HEK293T (cell line): Measurements from ENCODE around the gene DHH.

Source experiments
- CTCF ChIA-PET: fragments of 350-600 bp; formaldehyde crosslinking; extraction: SDS; loops from one replicate; lab custom pipeline; 2021; ENCODE audit warnings: antibody characterized with exemption, inconsistent platforms; lab: Yijun Ruan, JAX
- POLR2A ChIA-PET: fragments of 350-600 bp; formaldehyde crosslinking; extraction: SDS; loops from one replicate; lab custom pipeline; 2020; ENCODE audit warnings: antibody characterized with exemption, inconsistent platforms; lab: Yijun Ruan, JAX
- DNase-seq: peaks from one replicate; pipeline ENCODE4 v3.0.0; 2012; ENCODE audit warnings: mixed read lengths; ENCODE audit errors: extremely low spot score
- ARNT ChIP-seq: fragments of 450-650 bp; IDR thresholded peaks from 2 replicates; pipeline ENCODE4 v1.6.1; 2017; ENCODE audit warnings: mild to moderate bottlenecking
- BHLHE40 ChIP-seq: fragments of 450-650 bp; IDR thresholded peaks from 2 replicates; pipeline ENCODE4 v1.6.1; 2016; ENCODE audit warnings: mild to moderate bottlenecking, moderate library complexity, borderline replicate concordance
- CTBP1 ChIP-seq: fragments of 450-650 bp; IDR thresholded peaks from 2 replicates; pipeline ENCODE4 v1.6.1; 2016; ENCODE audit warnings: borderline replicate concordance
- ELF4 ChIP-seq: fragments of 450-650 bp; IDR thresholded peaks from 2 replicates; pipeline ENCODE4 v1.6.1; 2017; ENCODE audit warnings: antibody characterized with exemption
- FOXA1 ChIP-seq: fragments of 450-650 bp; IDR thresholded peaks from 2 replicates; pipeline ENCODE4 v1.6.1; 2016; ENCODE audit warnings: mild to moderate bottlenecking
- FOXK2 ChIP-seq: fragments of 450-650 bp; IDR thresholded peaks from 2 replicates; pipeline ENCODE4 v1.6.1; 2016; ENCODE audit warnings: mild to moderate bottlenecking
- FOXM1 ChIP-seq: fragments of 450-650 bp; IDR thresholded peaks from 2 replicates; pipeline ENCODE4 v1.6.1; 2017; ENCODE audit warnings: mild to moderate bottlenecking, borderline replicate concordance
- HDGF ChIP-seq: fragments of 450-650 bp; IDR thresholded peaks from 2 replicates; pipeline ENCODE4 v1.6.1; 2017; ENCODE audit warnings: antibody characterized with exemption, borderline replicate concordance
- L3MBTL2 ChIP-seq: fragments of 450-650 bp; conservative IDR thresholded peaks from 2 replicates; pipeline ENCODE4 v1.6.1; 2016; ENCODE audit warnings: mild to moderate bottlenecking
- LEF1 ChIP-seq: fragments of 450-650 bp; IDR thresholded peaks from 2 replicates; pipeline ENCODE4 v1.6.1; 2017; ENCODE audit warnings: mild to moderate bottlenecking, borderline replicate concordance
- NFRKB ChIP-seq: fragments of 450-650 bp; IDR thresholded peaks from 2 replicates; pipeline ENCODE4 v1.6.1; 2016; ENCODE audit warnings: mild to moderate bottlenecking, moderate library complexity
- SP1 ChIP-seq: fragments of 450-650 bp; IDR thresholded peaks from 2 replicates; pipeline ENCODE4 v1.6.1; 2017
- SUZ12 ChIP-seq: fragments of 450-650 bp; IDR thresholded peaks from 2 replicates; pipeline ENCODE4 v1.6.1; 2016; ENCODE audit warnings: mild to moderate bottlenecking
- TARDBP ChIP-seq: fragments of 450-650 bp; IDR thresholded peaks from 2 replicates; pipeline ENCODE4 v1.6.1; 2016
- ZNF384 ChIP-seq: fragments of 450-650 bp; IDR thresholded peaks from 2 replicates; pipeline ENCODE4 v1.6.1; 2016
- TF ChIP-seq, protein P1 (sequence below): fragments of 450-650 bp; IDR thresholded peaks from 2 replicates; pipeline ENCODE4 v1.6.1; 2016

The DHH gene

DNA sequence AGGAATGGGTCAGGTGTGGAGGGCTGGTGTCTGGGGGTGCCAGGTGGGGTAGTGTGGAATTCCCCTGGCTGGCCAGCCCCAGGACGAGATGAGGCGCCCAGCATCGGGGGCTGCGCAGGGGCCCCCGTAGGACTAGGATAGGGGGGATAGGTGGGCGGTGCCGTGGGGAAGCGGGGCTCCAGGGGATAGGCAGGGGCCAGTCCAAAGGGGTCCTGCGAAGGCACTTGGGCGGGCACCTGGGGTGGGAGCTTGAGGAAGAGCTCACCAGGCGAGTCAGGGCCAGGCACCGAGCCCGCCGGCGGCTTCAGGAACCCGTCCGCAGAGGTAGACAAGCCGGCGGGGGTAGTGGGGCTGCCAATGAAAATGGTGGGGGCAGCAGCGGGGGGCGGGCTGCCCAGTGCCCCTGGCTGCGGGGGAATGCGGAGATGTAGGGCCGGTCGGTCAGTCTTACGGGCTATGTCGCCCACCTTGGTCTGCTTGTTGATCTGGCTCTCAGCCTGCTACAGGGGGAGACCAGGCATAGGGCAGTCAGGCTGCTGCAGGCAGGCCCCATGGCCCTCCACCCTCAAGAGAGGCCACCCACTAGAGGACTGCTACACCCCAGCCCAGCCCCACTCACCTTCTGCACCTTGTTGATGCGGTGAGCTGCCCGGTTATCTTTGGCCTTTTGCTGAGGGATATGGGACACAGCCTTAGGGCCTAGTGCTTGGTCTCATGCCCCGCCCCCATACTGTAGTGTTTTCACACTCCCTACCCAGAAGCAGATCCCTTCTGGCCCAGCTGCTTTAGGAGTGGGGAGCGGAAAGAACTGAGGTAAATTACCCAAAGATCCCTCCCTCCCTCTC lies 53.3 kb downstream of the DHH start:
- ChIA-PET POLR2A (interaction anchor here (0.6 kb wide), 1 partner anchor 8 kb away, joined by 3 read pairs; no protein-coding TSS in a partner anchor), CTCF (no interaction called here)
- no peak for TF ChIP-seq SP1
- TF ChIP-seq ELF4, result no peak
- TF ChIP-seq FOXM1, result no peak
- TF ChIP-seq NFRKB, result no peak
- TF ChIP-seq CTBP1, result no peak
- TF ChIP-seq TARDBP, result no peak
- TF ChIP-seq, protein P1, sequence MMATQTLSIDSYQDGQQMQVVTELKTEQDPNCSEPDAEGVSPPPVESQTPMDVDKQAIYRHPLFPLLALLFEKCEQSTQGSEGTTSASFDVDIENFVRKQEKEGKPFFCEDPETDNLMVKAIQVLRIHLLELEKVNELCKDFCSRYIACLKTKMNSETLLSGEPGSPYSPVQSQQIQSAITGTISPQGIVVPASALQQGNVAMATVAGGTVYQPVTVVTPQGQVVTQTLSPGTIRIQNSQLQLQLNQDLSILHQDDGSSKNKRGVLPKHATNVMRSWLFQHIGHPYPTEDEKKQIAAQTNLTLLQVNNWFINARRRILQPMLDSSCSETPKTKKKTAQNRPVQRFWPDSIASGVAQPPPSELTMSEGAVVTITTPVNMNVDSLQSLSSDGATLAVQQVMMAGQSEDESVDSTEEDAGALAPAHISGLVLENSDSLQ, result no peak
- TF ChIP-seq HDGF, result no peak
- TF ChIP-seq L3MBTL2, result no peak
- no peak for TF ChIP-seq LEF1
- TF ChIP-seq ARNT, result no peak
- no peak for TF ChIP-seq SUZ12
- no peak for TF ChIP-seq FOXK2
- TF ChIP-seq ZNF384, result no peak
- TF ChIP-seq FOXA1, result no peak
- TF ChIP-seq BHLHE40, result no peak
- DNase-seq, result no peak

DNA sequence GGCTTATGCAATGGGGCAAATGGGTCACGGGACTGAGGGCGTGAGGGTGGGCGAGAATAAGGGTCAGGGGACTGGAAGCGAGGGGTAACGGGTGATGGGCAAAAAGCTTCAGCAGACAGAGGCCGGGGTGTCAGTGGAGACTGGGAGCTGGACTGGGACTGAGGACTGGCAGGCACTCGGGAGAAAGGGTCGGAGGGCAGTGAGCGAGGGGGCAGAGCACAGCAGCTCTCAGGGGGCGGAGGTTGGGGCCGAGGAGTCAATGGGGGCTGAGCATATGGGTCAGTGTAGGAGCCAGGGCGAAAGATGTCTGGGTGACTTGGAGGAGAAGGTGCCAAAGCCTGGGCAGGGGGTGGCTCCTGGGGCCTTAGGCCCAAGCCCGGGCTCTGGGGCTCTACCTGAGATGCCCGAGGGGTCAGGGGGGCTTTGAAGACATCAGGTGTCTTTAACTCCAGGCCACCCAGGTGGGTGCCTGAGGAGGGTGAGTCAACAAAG lies 54.2 kb downstream of the DHH start:
- DNase-seq, result no peak
- POLR2A ChIA-PET, result interaction anchor here (1.4 kb wide), 1 partner anchor 23 kb away, joined by 3 read pairs; no protein-coding TSS in a partner anchor
- CTCF ChIA-PET, result no interaction called here
- no peak for TF ChIP-seq HDGF
- TF ChIP-seq, protein P1, result no peak
- TF ChIP-seq NFRKB, result no peak
- TF ChIP-seq CTBP1, result no peak
- no peak for TF ChIP-seq BHLHE40
- TF ChIP-seq TARDBP, result no peak
- TF ChIP-seq FOXK2, result no peak
- TF ChIP-seq FOXA1, result no peak
- no peak for TF ChIP-seq L3MBTL2

DNA sequence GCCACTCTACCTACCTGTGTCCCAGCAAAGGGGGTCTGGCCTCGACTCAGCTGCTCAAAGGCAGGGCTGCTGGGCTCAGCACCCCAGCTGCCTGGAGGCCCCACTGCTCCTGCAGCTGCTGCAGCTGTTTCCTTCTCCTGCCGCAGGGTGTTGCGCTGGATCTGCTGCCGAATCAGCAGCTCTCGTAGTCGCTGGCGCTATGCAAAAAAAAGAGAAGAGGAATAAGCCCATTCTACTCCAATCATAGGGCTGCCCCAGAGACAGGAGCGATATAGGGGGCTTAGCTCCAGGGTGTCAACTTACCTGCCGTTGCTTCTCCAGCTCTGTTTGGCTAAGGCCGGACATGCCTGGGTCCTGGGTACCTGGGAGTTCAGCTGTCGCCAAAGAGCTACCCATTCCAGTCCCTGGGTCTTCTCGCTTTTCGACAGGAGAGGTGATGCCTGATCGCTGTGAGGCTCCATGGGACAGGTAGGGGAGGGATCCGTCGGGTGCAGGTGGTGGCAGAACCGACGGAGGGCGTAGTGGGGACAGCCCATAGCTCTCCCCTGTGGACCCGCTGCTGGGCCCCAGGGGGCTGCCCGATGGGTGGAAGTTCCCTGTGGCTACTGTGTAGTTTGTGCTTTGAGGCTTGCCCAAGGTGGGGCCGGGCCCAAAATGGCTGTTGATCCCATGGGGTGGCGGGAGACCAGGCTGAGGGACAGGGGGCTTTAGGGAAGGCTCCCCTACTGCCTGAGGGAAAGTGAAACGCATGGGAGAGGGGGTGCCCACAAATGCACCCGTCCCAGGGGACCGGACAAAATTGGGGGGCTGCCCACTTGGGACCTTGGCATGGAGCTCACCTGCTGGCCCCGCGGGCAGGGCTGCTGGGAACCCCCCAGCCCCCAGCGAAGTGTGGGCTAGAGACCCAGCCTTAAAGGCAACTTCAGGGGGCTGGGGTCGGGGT lies 54.9 kb downstream of the DHH start:
- CTCF ChIA-PET, result interaction anchor here (1.1 to 1.5 kb wide), 2 partner anchors 8 to 52 kb away, joined by 3 read pairs; no protein-coding TSS in a partner anchor
- TF ChIP-seq L3MBTL2 (no peak), BHLHE40 (no peak), FOXK2 (no peak), FOXM1 (no peak), SUZ12 (no peak), ELF4 (no peak), SP1 (no peak)
- TF ChIP-seq, protein P1, result no peak
- POLR2A ChIA-PET, result interaction anchor here (1.4 kb wide), 1 partner anchor 22 kb away, joined by 3 read pairs; no protein-coding TSS in a partner anchor
- DNase-seq, result no peak

DNA sequence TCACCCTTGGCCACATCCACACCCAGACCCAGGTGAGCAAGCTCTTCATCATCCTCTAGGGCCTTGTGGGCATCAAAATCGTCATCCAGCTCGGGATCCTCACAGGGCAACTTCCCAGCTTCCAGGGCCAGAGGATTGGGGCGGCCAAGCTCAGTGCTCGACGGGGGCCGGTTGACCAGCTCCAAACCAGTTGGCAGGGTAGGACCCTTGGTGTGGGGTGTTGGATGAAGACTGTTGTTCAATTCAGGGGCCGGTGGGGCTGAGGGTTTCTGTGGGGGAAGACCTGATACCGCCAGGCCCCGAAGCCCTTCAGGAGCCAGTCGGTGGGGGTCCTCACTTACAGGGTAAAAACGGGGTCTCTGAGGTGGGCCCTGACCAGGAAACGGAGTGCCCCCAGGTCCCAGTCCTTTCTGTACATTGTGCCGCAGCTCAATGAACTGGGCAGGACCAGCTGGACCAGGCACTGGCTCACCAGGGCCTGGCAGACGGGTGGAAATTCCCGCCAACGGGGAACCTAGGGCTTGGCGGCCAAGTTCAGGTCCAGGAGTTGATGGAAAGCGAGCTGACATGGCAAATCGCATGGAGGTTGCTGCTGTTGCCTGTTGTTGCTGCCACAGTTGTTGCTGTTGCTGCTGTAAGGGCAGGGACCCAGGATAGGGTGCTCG lies 56.2 kb downstream of the DHH start:
- ChIA-PET POLR2A (interaction anchor here (0.6 to 1.5 kb wide), 2 partner anchors 19 to 21 kb away, joined by 3 read pairs; no protein-coding TSS in a partner anchor), CTCF (interaction anchor here (0.7 to 1.5 kb wide), 2 partner anchors 9 to 18 kb away, joined by 3 read pairs; no protein-coding TSS in a partner anchor)
- no peak for DNase-seq
- TF ChIP-seq FOXM1 (no peak), ZNF384 (no peak), TARDBP (no peak), LEF1 (no peak), CTBP1 (no peak), BHLHE40 (no peak), ELF4 (no peak), ARNT (no peak), NFRKB (no peak)

DNA sequence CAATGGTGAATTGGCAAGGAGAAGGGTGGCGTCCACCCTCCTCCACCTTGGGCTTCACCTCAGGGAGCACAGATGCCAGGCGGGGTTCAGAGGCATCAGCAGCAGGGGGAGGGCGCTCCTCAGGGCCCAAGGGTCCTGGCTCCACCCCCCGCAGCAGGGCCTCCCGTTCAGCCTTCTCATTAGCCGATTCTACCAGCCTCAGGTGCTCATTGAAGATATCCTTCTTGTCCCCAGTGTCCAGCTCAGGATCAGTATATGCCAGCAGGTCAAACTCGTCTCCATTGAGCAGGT lies 56.7 kb downstream of the DHH start:
- DNase-seq, result no peak
- ChIA-PET POLR2A (interaction anchor here (1.5 kb wide), 1 partner anchor 18 kb away, joined by 3 read pairs; no protein-coding TSS in a partner anchor), CTCF (interaction anchor here (0.7 to 1.5 kb wide), 2 partner anchors 10 to 18 kb away, joined by 3 read pairs; no protein-coding TSS in a partner anchor)
- TF ChIP-seq NFRKB (no peak), FOXM1 (no peak), HDGF (no peak)
- TF ChIP-seq, protein P1, result no peak
